ENCODE data around the gene CCT8. TPM values are rescaled to one million over a fixed set of nuclear protein-coding genes. Genes with fewer than 3 reads are reported as not detected.

The CCT8 gene
- total and polyA plus RNA-seq, 9 of the 15 experiments (the other 6 are each of a cell fraction or from before 2014, with no cell fraction given), result 451 to 1,153 (median 677) TPM

DNA sequence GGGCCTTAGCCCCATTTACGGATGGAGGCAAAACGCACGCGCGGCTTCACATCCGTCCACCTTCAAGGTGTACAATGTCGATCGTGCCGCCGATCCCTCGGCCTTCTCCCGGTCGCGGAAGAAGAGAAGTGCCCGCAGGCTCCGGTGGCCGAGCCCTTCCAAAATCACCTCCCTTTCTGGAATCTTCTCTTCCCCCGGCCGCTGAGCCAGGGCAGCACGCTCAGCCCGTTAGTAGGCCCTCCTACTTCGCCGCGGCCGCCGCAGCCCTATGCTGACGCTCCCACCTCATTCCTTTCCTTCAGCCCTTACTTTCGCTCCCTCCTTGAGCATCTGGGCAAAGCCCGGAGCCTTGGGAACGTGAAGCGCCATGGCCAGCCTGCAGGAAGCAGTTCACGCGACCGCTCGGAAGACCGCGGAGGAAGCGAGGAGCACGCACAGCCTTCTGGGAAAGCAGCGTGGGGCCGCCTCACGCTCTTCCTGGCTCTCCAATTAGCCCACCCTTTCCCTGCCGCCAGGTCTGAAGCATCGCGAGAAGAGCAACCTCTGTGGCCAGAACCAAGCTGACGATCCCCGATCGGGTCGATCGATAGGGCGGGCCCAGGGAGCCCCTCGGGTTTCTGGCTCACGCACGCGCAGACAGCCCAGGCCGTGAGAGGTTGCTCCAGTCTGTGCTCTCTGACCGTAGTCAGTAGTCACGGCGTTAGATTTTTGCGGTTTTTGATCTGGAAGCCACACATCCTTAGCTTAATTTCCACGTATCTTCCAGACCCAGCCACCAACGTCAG, at the start of gene CCT8 (continued):
- TF ChIP-seq CLOCK (CRISPR knock-in tag; IDR thresholded peaks at IDR 0.05; ENCODE audit: borderline replicate concordance) (no peak), ZNF197 (CRISPR knock-in tag; IDR thresholded peaks at IDR 0.05; ENCODE audit: low read depth) (no peak), MYC (IDR thresholded peaks at IDR 0.05; ENCODE audit: low read depth, low read length) (peak; percentile 97), MYC (CRISPR knock-in tag; IDR thresholded peaks at IDR 0.05; ENCODE audit: borderline replicate concordance, low read depth) (peak; percentile 95; the same call in 1 of the 2 replicates), L3MBTL2 (IDR thresholded peaks at IDR 0.05) (peak; percentile 94), FOXJ2 (tag; IDR thresholded peaks at IDR 0.05) (no peak), ZBTB1 (CRISPR knock-in tag; IDR thresholded peaks at IDR 0.05; ENCODE audit: borderline replicate concordance, low read depth) (0 out of 2 replicates have a peak, but pooled peaks have one; percentile 62), ZNF217 (CRISPR knock-in tag; IDR thresholded peaks at IDR 0.05) (no peak), ELF4 (CRISPR knock-in tag; IDR thresholded peaks at IDR 0.05) (peak; percentile 66; the same call in 1 of the 2 replicates), ARID3A (IDR thresholded peaks at IDR 0.05; ENCODE audit: borderline replicate concordance, low read depth, low read length) (no peak; the same call in 1 of the 2 replicates), PRPF4 (IDR thresholded peaks at IDR 0.05; ENCODE audit: insufficient read depth, low read depth, low read length, poor library complexity, severe bottlenecking) (no peak), NCOR1 (IDR thresholded peaks at IDR 0.05) (no peak; the same call in 1 of the 2 replicates), ZNF785 (CRISPR knock-in tag; IDR thresholded peaks at IDR 0.05) (no peak), CBX2 (IDR thresholded peaks at IDR 0.05; ENCODE audit: insufficient read depth, low read length, poor library complexity, severe bottlenecking) (no peak), ZC3H11A (IDR thresholded peaks at IDR 0.05; ENCODE audit: low read depth, low read length) (no peak)
- TF ChIP-seq, protein P1, sequence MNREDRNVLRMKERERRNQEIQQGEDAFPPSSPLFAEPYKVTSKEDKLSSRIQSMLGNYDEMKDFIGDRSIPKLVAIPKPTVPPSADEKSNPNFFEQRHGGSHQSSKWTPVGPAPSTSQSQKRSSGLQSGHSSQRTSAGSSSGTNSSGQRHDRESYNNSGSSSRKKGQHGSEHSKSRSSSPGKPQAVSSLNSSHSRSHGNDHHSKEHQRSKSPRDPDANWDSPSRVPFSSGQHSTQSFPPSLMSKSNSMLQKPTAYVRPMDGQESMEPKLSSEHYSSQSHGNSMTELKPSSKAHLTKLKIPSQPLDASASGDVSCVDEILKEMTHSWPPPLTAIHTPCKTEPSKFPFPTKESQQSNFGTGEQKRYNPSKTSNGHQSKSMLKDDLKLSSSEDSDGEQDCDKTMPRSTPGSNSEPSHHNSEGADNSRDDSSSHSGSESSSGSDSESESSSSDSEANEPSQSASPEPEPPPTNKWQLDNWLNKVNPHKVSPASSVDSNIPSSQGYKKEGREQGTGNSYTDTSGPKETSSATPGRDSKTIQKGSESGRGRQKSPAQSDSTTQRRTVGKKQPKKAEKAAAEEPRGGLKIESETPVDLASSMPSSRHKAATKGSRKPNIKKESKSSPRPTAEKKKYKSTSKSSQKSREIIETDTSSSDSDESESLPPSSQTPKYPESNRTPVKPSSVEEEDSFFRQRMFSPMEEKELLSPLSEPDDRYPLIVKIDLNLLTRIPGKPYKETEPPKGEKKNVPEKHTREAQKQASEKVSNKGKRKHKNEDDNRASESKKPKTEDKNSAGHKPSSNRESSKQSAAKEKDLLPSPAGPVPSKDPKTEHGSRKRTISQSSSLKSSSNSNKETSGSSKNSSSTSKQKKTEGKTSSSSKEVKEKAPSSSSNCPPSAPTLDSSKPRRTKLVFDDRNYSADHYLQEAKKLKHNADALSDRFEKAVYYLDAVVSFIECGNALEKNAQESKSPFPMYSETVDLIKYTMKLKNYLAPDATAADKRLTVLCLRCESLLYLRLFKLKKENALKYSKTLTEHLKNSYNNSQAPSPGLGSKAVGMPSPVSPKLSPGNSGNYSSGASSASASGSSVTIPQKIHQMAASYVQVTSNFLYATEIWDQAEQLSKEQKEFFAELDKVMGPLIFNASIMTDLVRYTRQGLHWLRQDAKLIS (CRISPR knock-in tag; IDR thresholded peaks at IDR 0.05), result 0 out of 2 replicates have a peak, but pooled peaks have one; percentile 47
- TF ChIP-seq, protein P2, sequence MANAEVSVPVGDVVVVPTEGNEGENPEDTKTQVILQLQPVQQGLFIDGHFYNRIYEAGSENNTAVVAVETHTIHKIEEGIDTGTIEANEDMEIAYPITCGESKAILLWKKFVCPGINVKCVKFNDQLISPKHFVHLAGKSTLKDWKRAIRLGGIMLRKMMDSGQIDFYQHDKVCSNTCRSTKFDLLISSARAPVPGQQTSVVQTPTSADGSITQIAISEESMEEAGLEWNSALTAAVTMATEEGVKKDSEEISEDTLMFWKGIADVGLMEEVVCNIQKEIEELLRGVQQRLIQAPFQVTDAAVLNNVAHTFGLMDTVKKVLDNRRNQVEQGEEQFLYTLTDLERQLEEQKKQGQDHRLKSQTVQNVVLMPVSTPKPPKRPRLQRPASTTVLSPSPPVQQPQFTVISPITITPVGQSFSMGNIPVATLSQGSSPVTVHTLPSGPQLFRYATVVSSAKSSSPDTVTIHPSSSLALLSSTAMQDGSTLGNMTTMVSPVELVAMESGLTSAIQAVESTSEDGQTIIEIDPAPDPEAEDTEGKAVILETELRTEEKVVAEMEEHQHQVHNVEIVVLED (CRISPR knock-in tag; IDR thresholded peaks at IDR 0.05), result peak; percentile 85

Data from K562 (cell line).